D721Med (cell line): Measurements from ENCODE around the gene SULT1A1.
"Not testable (repeated sequence)": the region's sequence is repeated elsewhere in the genome, so short reads cannot be mapped to it uniquely, and the experiment has no call there.

Source experiments
- DNase-seq: peaks from one replicate; pipeline ENCODE4 v3.0.0; 2011; ENCODE audit warnings: low spot score; ENCODE audit not compliant: insufficient read length
- FAIRE-seq: peaks from 2 replicates; lab custom pipeline; 2011; peaks lifted over from hg19 to GRCh38; lab: Jason Lieb, UNC
- TF ChIP-seq, protein P1 (sequence below): IDR thresholded peaks from 2 replicates; pipeline ENCODE4 v1.5.1; 2012; ENCODE audit warnings: mild to moderate bottlenecking, control low read depth; ENCODE audit not compliant: insufficient read depth; ENCODE audit errors: missing control alignments

Gene SULT1A1

GRCh38 chr16:28597692-28598261, 12.1 kb downstream of the SULT1A1 start:
- FAIRE-seq (no peak), DNase-seq (no peak)
- TF ChIP-seq, protein P1, sequence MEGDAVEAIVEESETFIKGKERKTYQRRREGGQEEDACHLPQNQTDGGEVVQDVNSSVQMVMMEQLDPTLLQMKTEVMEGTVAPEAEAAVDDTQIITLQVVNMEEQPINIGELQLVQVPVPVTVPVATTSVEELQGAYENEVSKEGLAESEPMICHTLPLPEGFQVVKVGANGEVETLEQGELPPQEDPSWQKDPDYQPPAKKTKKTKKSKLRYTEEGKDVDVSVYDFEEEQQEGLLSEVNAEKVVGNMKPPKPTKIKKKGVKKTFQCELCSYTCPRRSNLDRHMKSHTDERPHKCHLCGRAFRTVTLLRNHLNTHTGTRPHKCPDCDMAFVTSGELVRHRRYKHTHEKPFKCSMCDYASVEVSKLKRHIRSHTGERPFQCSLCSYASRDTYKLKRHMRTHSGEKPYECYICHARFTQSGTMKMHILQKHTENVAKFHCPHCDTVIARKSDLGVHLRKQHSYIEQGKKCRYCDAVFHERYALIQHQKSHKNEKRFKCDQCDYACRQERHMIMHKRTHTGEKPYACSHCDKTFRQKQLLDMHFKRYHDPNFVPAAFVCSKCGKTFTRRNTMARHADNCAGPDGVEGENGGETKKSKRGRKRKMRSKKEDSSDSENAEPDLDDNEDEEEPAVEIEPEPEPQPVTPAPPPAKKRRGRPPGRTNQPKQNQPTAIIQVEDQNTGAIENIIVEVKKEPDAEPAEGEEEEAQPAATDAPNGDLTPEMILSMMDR = no peak

- DNase-seq = no peak
- FAIRE-seq = no peak
Observed at GRCh38 chr16:28596840-28597691, 12.8 kb downstream of the SULT1A1 start, which contains the start of gene SULT1A2. SULT1A2 (minus strand) TSS chr16:28597050; CDS start chr16:28595930, 1,120 bp downstream.

DNA sequence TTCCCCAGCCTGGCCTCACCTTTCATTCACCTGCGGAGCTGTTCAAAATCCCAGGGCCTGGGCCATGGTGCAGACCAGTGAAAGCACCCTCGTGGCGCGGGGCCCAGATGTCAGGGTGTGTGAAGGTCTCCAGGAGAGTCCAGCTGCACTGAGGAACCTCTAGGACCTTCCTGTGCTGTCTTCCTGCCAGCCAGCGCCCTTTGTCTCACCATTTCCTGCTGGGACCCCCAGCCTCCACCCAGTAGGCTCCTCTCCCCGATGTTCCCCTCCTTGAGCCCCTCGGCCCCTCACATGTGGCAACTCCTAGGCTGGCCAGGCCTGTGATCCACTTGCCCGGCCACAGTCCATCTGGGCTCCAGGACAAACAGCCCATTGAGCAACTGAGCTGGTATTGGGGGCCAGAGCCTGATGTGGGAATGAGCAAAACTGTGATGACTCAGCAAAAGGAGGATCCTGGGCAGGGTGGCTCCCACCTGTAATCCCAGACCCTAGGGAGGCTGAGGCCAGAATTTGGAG, 13.7 kb downstream of the SULT1A1 start:
- FAIRE-seq (no peak), DNase-seq (no peak)
- TF ChIP-seq, protein P1 = no peak

More at GRCh38 chr16:28596840-28597691, 12.8 kb downstream of the SULT1A1 start, which contains the start of gene SULT1A2:
- TF ChIP-seq, protein P1 = no peak

DNA sequence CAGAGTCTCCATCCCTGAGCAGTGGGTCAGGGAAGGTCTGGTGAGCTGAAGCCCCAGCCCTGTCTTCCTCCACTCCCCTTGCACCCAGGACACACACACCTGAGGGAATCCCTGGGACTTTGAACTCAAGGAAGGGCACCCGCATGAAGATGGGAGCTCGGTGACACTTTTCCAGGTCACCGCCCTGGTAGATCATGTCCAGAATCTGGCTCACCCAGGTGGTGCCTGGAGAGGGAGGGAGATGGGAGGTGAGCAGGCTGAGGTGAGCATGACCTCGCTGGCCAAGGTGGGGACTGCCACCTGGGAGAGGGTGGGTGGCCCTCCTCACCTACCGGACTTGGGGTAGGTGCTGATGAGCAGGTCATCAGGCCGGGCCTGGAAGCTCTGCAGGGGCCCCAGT, 14.4 kb downstream of the SULT1A1 start:
- FAIRE-seq, DNase-seq: not testable (repeated sequence)

GRCh38 chr16:28592979-28593553, 16.8 kb downstream of the SULT1A1 start:
- FAIRE-seq (no peak), DNase-seq (no peak)
- TF ChIP-seq, protein P1 = no peak

DNA sequence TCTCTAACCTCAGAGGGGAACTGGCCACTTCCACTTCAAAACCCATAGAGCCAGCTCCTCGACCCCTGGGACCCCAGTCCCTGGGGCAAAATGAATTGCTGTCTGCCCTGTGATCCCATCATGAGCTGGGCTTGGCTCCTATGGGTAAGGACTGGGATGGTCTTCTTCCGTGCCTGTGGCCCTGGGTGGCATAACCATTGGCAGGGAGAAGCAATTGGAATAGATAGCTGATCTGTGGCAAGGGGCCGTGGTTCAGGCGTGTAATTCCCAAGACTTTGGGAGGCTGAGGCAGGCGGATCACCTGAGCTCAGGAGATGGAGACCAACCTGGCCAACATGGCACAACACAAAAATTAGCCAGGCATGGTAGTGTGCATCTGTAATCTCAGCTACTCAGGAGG, 17.3 kb downstream of the SULT1A1 start:
- DNase-seq (no peak), FAIRE-seq (no peak)
- TF ChIP-seq, protein P1 = no peak

GRCh38 chr16:28591355-28591754, 18.5 kb downstream of the SULT1A1 start:
- TF ChIP-seq, protein P1 = no peak
- DNase-seq (no peak), FAIRE-seq (no peak)
